Activated T-cell treated with anti-CD3 and anti-CD28 coated beads for 48 hours (primary cell): ENCODE results near the gene TRIM38.
"Not testable (repeated sequence)": the region's sequence is repeated elsewhere in the genome, so short reads cannot be mapped to it uniquely, and the experiment has no call there.

Source experiments
- DNase-seq: peaks from one replicate; pipeline ENCODE4 v3.0.0-alpha.2; 2020; ENCODE audit warnings: low read depth

TRIM38 gene

GRCh38 chr6:26006086-26006939, 43.7 kb downstream of the TRIM38 start:
- no peak for DNase-seq

GRCh38 chr6:26006940-26007305, 44.3 kb downstream of the TRIM38 start:
- DNase-seq, result not testable (repeated sequence)

- DNase-seq, result no peak
These were observed 45.9 kb downstream of the TRIM38 start for GRCh38 chr6:26008470-26008869.

- no peak for DNase-seq
These were observed 47.2 kb downstream of the TRIM38 start for GRCh38 chr6:26009817-26010216.

- DNase-seq, result no peak
These were observed 49.5 kb downstream of the TRIM38 start for GRCh38 chr6:26012061-26012460.

GRCh38 chr6:26014386-26014785, 51.8 kb downstream of the TRIM38 start:
- not testable (repeated sequence) for DNase-seq

- no peak for DNase-seq
These were observed 53.8 kb downstream of the TRIM38 start for GRCh38 chr6:26016245-26016962.

GRCh38 chr6:26016963-26017631, 54.5 kb downstream of the TRIM38 start:
- DNase-seq, result no peak

GRCh38 chr6:26017632-26017966, 55.0 kb downstream of the TRIM38 start:
- DNase-seq, result peak; percentile 80

GRCh38 chr6:26019261-26019830, 56.7 kb downstream of the TRIM38 start:
- no peak for DNase-seq

GRCh38 chr6:26019967-26020328, 57.3 kb downstream of the TRIM38 start:
- DNase-seq, result no peak

GRCh38 chr6:26020329-26021000, 57.9 kb downstream of the TRIM38 start:
- peak; percentile 62 for DNase-seq

- DNase-seq, result peak; percentile 58
These were observed 58.4 kb downstream of the TRIM38 start for GRCh38 chr6:26021001-26021349.

GRCh38 chr6:26021350-26022131, 58.9 kb downstream of the TRIM38 start:
- DNase-seq, result peak; percentile 85

GRCh38 chr6:26022132-26022472, 59.5 kb downstream of the TRIM38 start:
- DNase-seq, result no peak

GRCh38 chr6:26022737-26023136, 60.1 kb downstream of the TRIM38 start:
- DNase-seq, result no peak

GRCh38 chr6:26024651-26025046, 62.0 kb downstream of the TRIM38 start:
- no peak for DNase-seq

GRCh38 chr6:26025047-26025893, 62.7 kb downstream of the TRIM38 start:
- DNase-seq, result no peak

GRCh38 chr6:26025894-26026832, 63.6 kb downstream of the TRIM38 start:
- peak; percentile 84 for DNase-seq
